K562 (cell line): ENCODE data around the gene ZFP37. TPM values are rescaled to one million over a fixed set of nuclear protein-coding genes. Genes with fewer than 3 reads are reported as not detected.
"Not testable (repeated sequence)": the region's sequence is repeated elsewhere in the genome, so short reads cannot be mapped to it uniquely, and the experiment has no call there.

Experiments
- ATAC-seq: fragments of 200-7000 bp; cut with Tn5 transposase; 3 replicates; pipeline ENCODE4 v1.9.1; 2020; ENCODE audit warnings: moderate library complexity
- BruUV-seq: library from RNA; stranded (reverse); fragments of 400-500 nt; replicated peaks from 2 replicates; lab custom pipeline; 2021; lab: Mats Ljungman, UMichigan
- CTCF ChIA-PET: fragments of 300-600 bp; formaldehyde crosslinking; extraction: SDS; loops from one replicate; lab custom pipeline; 2021; ENCODE audit warnings: low intra/inter-chr PET ratio; lab: Yijun Ruan, JAX
- POLR2A ChIA-PET: fragments of 300-600, 350-650 bp; sonication (Branson Sonifier 250); formaldehyde crosslinking; extraction: SDS; loops from one replicate; lab custom pipeline; 2021; ENCODE audit warnings: antibody characterized with exemption, inconsistent platforms; lab: Yijun Ruan, JAX
- DNase-seq, 4 experiments: peaks; one replicate each; pipeline versions ENCODE4 v3.0.0 to v3.0.0-alpha.2; 2011 to 2018; ENCODE audit warnings: low spot score in 3 of 4, mixed read lengths in 3 of 4; ENCODE audit errors: extremely low read depth in 1 of 4
- FAIRE-seq: peaks from 2 replicates; lab custom pipeline; 2011; peaks lifted over from hg19 to GRCh38; lab: Jason Lieb, UNC
- H2AFZ ChIP-seq: 2 replicates; pipeline ENCODE4 v1.6.0; 2011; ENCODE audit warnings: low read depth, low read length, control low read depth, inconsistent platforms
- H3K27ac ChIP-seq: fragments of 200-600 bp; 3 replicates; pipeline ENCODE4 v1.8.0; 2011; ENCODE audit warnings: low read depth, mild to moderate bottlenecking, control low read depth, inconsistent platforms, low read length, moderate library complexity, mixed read lengths; ENCODE audit errors: extremely low read depth
- H3K27me3 ChIP-seq, 2 experiments: fragments of 300-600 bp in 1 of 2; 2 replicates in 1 of 2; 3 replicates in 1 of 2; pipeline versions ENCODE4 v1.6.0 to v1.8.0; 2011; ENCODE audit warnings: inconsistent platforms in 2 of 2, low read length in 2 of 2, mild to moderate bottlenecking in 1 of 2, mixed read lengths in 1 of 2, moderate library complexity in 1 of 2; ENCODE audit not compliant: control insufficient read depth in 2 of 2, insufficient read depth in 2 of 2
- H3K36me3 ChIP-seq: fragments of 300-600 bp; 3 replicates; pipeline ENCODE4 v1.8.0; 2011; ENCODE audit warnings: mild to moderate bottlenecking, low read length, inconsistent platforms; ENCODE audit not compliant: control insufficient read depth, insufficient read depth
- H3K4me1 ChIP-seq, 2 experiments: fragments of 200-600 bp in 1 of 2; replicated peaks in 1 of 2; 2 replicates in 1 of 2; 3 replicates in 1 of 2; pipeline versions ENCODE4 v1.5.1 to v1.8.0; 2011; ENCODE audit warnings: inconsistent platforms in 2 of 2, low read length in 2 of 2, mild to moderate bottlenecking in 1 of 2, mixed read lengths in 1 of 2, moderate library complexity in 1 of 2; ENCODE audit not compliant: control insufficient read depth in 2 of 2, insufficient read depth in 2 of 2
- H3K4me2 ChIP-seq: 2 replicates; pipeline ENCODE4 v1.6.1; 2011; ENCODE audit warnings: low read length, control low read depth, inconsistent platforms, mixed read lengths; ENCODE audit not compliant: insufficient read depth
- H3K4me3 ChIP-seq: fragments of 200-600 bp; sonication (generic), shearing (Covaris generic); 2 replicates; pipeline ENCODE4 v1.5.1; 2016; ENCODE audit warnings: control low read depth, inconsistent platforms
- H3K79me2 ChIP-seq: fragments of 200-600 bp; 3 replicates; pipeline ENCODE4 v1.8.0; 2011; ENCODE audit warnings: low read length, inconsistent platforms; ENCODE audit not compliant: control insufficient read depth, insufficient read depth
- H3K9ac ChIP-seq, 2 experiments: 2 replicates each; pipeline versions ENCODE4 v1.6.0 to v1.6.1; 2011; ENCODE audit warnings: low read depth in 2 of 2, low read length in 2 of 2, control low read depth in 1 of 2, inconsistent platforms in 1 of 2, mild to moderate bottlenecking in 1 of 2, mixed read lengths in 1 of 2; ENCODE audit not compliant: insufficient read depth in 1 of 2
- H3K9me1 ChIP-seq: one replicate; pipeline ENCODE4 v1.6.0; 2011; ENCODE audit warnings: inconsistent platforms, mild to moderate bottlenecking, low read length, moderate library complexity; ENCODE audit not compliant: control insufficient read depth, insufficient read depth
- H3K9me3 ChIP-seq: replicated peaks from 2 replicates; pipeline ENCODE4 v1.5.1; 2011; ENCODE audit warnings: low read depth, low read length, inconsistent platforms; ENCODE audit not compliant: control insufficient read depth, insufficient read depth
- H4K20me1 ChIP-seq: replicated peaks from 2 replicates; pipeline ENCODE4 v1.6.1; 2011; ENCODE audit warnings: low read length, inconsistent platforms, mixed read lengths; ENCODE audit not compliant: control insufficient read depth, insufficient read depth
- WGBS: fragments of 100-300 bp; shearing (Covaris generic); methylation state at CpG from one replicate; pipeline ENCODE4 v1.1.6; 2016; ENCODE audit warnings: low coverage, mixed read lengths; ENCODE audit not compliant: insufficient coverage; ENCODE audit errors: missing lambda C conversion rate; 5-methylcytosine and 5-hydroxymethylcytosine counted together
- in situ Hi-C: fragments of 300-500 bp; cut with MboI; formaldehyde crosslinking; loops from 4 replicates; pipeline ENCODE4 v1.15.0; 2018; ENCODE audit warnings: inconsistent platforms, mixed read lengths
- intact Hi-C: fragments of 100-400 bp; cut with micrococcal nuclease; formaldehyde crosslinking; loops from 2 replicates; pipeline ENCODE4 v1.14.2; 2022
- polyA plus RNA-seq, 8 experiments: library from polyadenylated mRNA; depleted of rRNA in 4 of 8; stranded (reverse) in 5 of 8; unstranded in 3 of 8; fragments of >200 nt; fragmentation: Nextera tagmentation in 2 of 8; fragmentation: Illumina TruSeq in 1 of 8; extraction: Ambion mirVana in 2 of 8; extraction: Trizol in 1 of 8; gene quantifications; 2 replicates each; pipeline versions ENCODE4 v1.2.1 to v1.2.3, GENCODE V29; 2011 to 2014; ENCODE audit warnings: inconsistent platforms in 1 of 8, missing spikeins in 1 of 8
- total RNA-seq, 7 experiments: library from RNA; depleted of rRNA in 6 of 7; stranded (reverse); fragments of >200 nt in 6 of 7; fragmentation: Illumina TruSeq in 2 of 7; extraction: Trizol in 2 of 7; gene quantifications; 2 replicates each; pipeline versions ENCODE4 v1.2.1 to v1.2.3, GENCODE V29; 2011 to 2021; ENCODE audit warnings: low replicate concordance in 1 of 7

Gene ZFP37
- total and polyA plus RNA-seq, 9 of the 15 experiments (the other 6 are each of a cell fraction or from before 2014, with no cell fraction given), result 0.03 to 0.33 (median 0.14) TPM; not detected in 1

- ATAC-seq, H3K36me3 ChIP-seq, BruUV-seq, H3K9me3 ChIP-seq, in situ Hi-C loops, H3K27ac ChIP-seq, H3K4me3 ChIP-seq, DNase-seq, CTCF ChIA-PET, intact Hi-C loops, H3K4me1 ChIP-seq, FAIRE-seq, H3K9me1 ChIP-seq, H3K27me3 ChIP-seq, H4K20me1 ChIP-seq, H3K9ac ChIP-seq, H2AFZ ChIP-seq, H3K79me2 ChIP-seq, H3K4me2 ChIP-seq: not testable (repeated sequence)
- WGBS, result 0% methylated on average over 2 of the region's 44 CpGs
- POLR2A ChIA-PET, result interaction anchor here (0.6 kb wide), 1 partner anchor 51 kb away, joined by 3 read pairs; no protein-coding TSS in a partner anchor
These were observed 5.9 kb upstream of the ZFP37 start for GRCh38 chr9:113062256-113062931.

DNA sequence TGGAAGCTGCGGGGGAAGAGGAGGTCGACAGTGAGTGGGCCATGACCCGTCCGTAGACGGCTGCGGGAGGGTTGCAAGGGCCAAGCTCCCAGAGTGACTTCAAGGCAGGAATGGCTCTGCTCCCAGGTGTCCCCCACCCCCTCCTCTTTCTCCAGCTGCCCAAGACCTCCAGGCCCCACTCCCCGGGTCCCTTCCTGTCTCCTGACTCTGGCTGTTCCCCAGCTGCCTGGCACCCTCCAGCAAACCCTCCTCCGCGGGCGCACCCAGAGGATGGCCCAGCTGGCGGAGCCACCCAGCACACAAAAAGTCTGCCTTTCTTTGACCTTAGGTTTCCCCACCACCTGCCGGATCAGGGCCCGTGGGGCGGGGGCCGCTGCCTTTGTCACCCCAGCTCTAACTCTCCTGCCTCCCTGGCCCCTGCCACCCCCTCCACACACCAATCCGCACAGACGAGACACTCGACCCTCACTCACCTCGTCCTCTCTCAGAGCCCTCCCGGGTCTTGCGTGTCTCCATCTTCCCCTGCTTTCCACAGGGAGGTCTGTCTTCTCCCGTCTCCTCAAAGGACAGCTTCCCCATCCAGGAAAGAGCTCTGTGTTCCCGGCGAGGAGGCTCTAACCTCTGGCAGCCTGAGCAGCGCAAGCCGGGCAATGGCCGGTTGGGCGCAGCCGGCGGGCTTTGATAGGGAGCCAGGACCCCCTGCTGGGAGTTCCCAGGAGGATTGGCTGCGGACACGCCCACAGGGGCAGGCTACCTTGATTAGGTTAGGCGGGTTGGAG is 4.7 kb upstream of the ZFP37 start:
- H3K36me3 ChIP-seq, intact Hi-C loops, ATAC-seq, H3K79me2 ChIP-seq, H3K9ac ChIP-seq, BruUV-seq, H3K27ac ChIP-seq, H3K4me2 ChIP-seq, H3K4me3 ChIP-seq, H3K9me1 ChIP-seq, H4K20me1 ChIP-seq, H3K9me3 ChIP-seq, H2AFZ ChIP-seq, CTCF ChIA-PET, FAIRE-seq, DNase-seq, in situ Hi-C loops: not testable (repeated sequence)
- H3K27me3 ChIP-seq, result peaks cover 0 to 10% of the 10 kb centered on the region in 2 experiments; a peak in 2 of 5 replicates
- WGBS, result 16% methylated on average over 17 of the region's 33 CpGs
- POLR2A ChIA-PET, result interaction anchor here (0.6 kb wide), 1 partner anchor 50 kb away, joined by 3 read pairs; no protein-coding TSS in a partner anchor
- peaks cover 0 to 12% of the 10 kb centered on the region in 2 experiments; a peak in 1 of 5 replicates for H3K4me1 ChIP-seq
